Measurements from ENCODE around the gene CCL28.

The CCL28 gene

GRCh38 chr5:43357067-43357466 lies 55.1 kb downstream of the CCL28 start:
- no peak for DNase-seq (ENCODE audit: low spot score)

GRCh38 chr5:43354774-43355173 lies 57.4 kb downstream of the CCL28 start:
- no peak for DNase-seq (ENCODE audit: low spot score)

GRCh38 chr5:43353668-43354067 lies 58.5 kb downstream of the CCL28 start:
- DNase-seq (ENCODE audit: low spot score), result no peak

GRCh38 chr5:43352915-43353314 lies 59.3 kb downstream of the CCL28 start:
- peak; percentile 20 for DNase-seq (ENCODE audit: low spot score)

GRCh38 chr5:43352131-43352530 lies 60.1 kb downstream of the CCL28 start:
- no peak for DNase-seq (ENCODE audit: low spot score)

GRCh38 chr5:43348861-43349363 lies 63.3 kb downstream of the CCL28 start:
- DNase-seq (ENCODE audit: low spot score), result no peak

GRCh38 chr5:43348207-43348606 lies 64.0 kb downstream of the CCL28 start:
- no peak for DNase-seq (ENCODE audit: low spot score)

GRCh38 chr5:43338862-43339261 lies 73.3 kb downstream of the CCL28 start:
- no peak for DNase-seq (ENCODE audit: low spot score)

GRCh38 chr5:43336159-43336558 lies 76.0 kb downstream of the CCL28 start:
- DNase-seq (ENCODE audit: low spot score), result peak; percentile 36

- DNase-seq (ENCODE audit: low spot score), result no peak
Measured at GRCh38 chr5:43335681-43336080, 76.5 kb downstream of the CCL28 start.

GRCh38 chr5:43332401-43332800 lies 79.8 kb downstream of the CCL28 start:
- no peak for DNase-seq (ENCODE audit: low spot score)
